ENCODE results near the gene ACP4. TPM values are rescaled to one million over a fixed set of nuclear protein-coding genes. Genes with fewer than 3 reads are reported as not detected.

ACP4 gene
- total RNA-seq, 2 donors from 2014 or later: not detected

DNA sequence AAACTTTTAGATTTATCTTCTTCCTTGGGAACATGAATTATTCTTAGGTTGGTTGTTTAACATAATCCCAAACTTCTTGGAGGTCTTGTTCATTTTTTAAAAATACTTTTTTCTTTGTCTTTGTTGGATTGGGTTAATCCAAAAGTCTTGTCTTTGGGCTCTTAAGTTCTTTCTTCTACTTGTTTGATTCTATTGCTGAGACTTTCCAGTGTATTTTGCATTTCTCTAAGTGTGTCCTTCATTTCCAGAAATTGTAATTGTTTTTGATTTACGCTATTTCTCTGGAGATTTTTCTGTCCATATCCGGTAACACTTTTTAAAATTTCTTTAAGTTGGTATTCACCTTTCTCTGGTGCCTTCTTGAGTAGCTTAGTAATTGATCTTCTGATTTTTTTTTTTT is 53.0 kb downstream of the ACP4 start:
- Mint-ChIP-seq H3K36me3 (peaks cover 4% of the 10 kb centered on the region), H3K27ac (no peak overlapping the region), H3K4me1 (ENCODE audit: low read depth in 2 of 2) (peaks cover 0 to 2% of the 10 kb centered on the region in 2 donors), H3K27me3 (peaks cover 21 to 31% of the 10 kb centered on the region in 2 donors), H3K9me3 (peaks cover 6% of the 10 kb centered on the region), H3K4me3 (no peak overlapping the region)
- ATAC-seq (no peak), DNase-seq (ENCODE audit: low spot score) (no peak)

- no peak for ATAC-seq
- H3K27me3 Mint-ChIP-seq: peaks cover 20 to 37% of the 10 kb centered on the region in 2 donors
- H3K9me3 Mint-ChIP-seq: peaks cover 6% of the 10 kb centered on the region
- no peak for DNase-seq (ENCODE audit: low spot score)
- H3K27ac Mint-ChIP-seq: no peak overlapping the region
- no peak overlapping the region for H3K4me3 Mint-ChIP-seq
- no peaks in the 10 kb centered on the region for H3K4me1 Mint-ChIP-seq (ENCODE audit: low read depth in 2 of 2)
- peaks cover 4% of the 10 kb centered on the region for H3K36me3 Mint-ChIP-seq
These were observed 53.5 kb downstream of the ACP4 start for GRCh38 chr19:50843701-50844221.

DNA sequence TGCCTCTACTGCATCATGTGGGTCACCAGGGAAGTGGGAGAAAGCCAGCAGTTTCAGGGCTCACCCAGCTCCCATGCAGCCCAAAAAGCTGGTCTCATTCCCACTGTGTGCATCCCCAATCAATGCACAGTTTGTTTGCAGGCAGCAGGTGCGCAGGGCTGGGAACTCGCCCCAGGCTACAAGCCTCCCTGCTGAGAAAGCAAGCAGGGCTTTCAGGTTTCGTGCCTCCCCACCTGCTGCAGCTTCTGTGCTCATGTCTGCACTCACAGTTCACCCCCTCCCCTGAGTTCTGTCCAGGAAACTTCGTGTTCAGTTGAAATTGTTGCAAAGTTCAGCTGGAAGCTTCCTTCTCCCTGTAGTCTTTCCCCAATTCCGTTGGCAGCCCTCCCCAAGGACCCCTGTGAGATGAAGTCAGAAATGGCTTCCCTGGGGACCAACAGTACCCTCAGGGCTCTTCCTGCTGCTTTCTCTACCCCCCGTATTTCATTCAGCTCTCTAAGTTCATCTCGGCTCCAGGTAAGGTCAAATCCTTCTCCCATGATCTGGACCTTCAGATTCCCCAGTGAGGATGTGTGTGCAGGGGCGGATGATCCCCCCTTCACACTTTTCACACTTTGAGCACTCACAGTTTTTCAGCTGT is 54.2 kb downstream of the ACP4 start:
- no peak for ATAC-seq
- no peak for DNase-seq (ENCODE audit: low spot score)
- Mint-ChIP-seq H3K4me1 (ENCODE audit: low read depth in 2 of 2) (no peaks in the 10 kb centered on the region), H3K9me3 (peaks cover 6% of the 10 kb centered on the region), H3K4me3 (no peak overlapping the region), H3K27ac (no peak overlapping the region), H3K27me3 (peaks cover 22 to 42% of the 10 kb centered on the region in 2 donors), H3K36me3 (peaks cover 4% of the 10 kb centered on the region)

Other genes starting within 250 kb of the ACP4 start
- gene LRRC4B, start 222.0 kb upstream of the ACP4 start, total RNA-seq: not detected
- not detected for gene SYT3, start 150.5 kb upstream of the ACP4 start, total RNA-seq
- not detected for gene C19orf81, start 141.0 kb upstream of the ACP4 start, total RNA-seq
- gene SHANK1, start 70.6 kb upstream of the ACP4 start, total RNA-seq: not detected
- 1 to 10 TPM; 1.1 to 1.2 TPM for gene CLEC11A, start 67.1 kb upstream of the ACP4 start, total RNA-seq
- not detected for gene GPR32, start 20.0 kb upstream of the ACP4 start, total RNA-seq
- not detected for gene KLK1, start 33.4 kb downstream of the ACP4 start, total RNA-seq
- not detected for gene KLK15, start 43.2 kb downstream of the ACP4 start, total RNA-seq
- gene KLK3, start 64.5 kb downstream of the ACP4 start, total RNA-seq: not detected
- not detected for gene KLK2, start 83.0 kb downstream of the ACP4 start, total RNA-seq
- gene KLK4, start 121.0 kb downstream of the ACP4 start, total RNA-seq: not detected
- not detected for gene KLK5, start 162.6 kb downstream of the ACP4 start, total RNA-seq
- not detected for gene KLK6, start 179.2 kb downstream of the ACP4 start, total RNA-seq
- gene KLK7, start 193.5 kb downstream of the ACP4 start, total RNA-seq: not detected
- not detected for gene KLK8, start 211.2 kb downstream of the ACP4 start, total RNA-seq
- gene KLK10, start 229.3 kb downstream of the ACP4 start, total RNA-seq: not detected
- gene KLK11, start 236.2 kb downstream of the ACP4 start, total RNA-seq: not detected
- gene KLK12, start 244.6 kb downstream of the ACP4 start, total RNA-seq: not detected